Fibroblast of peridontal ligament (primary cell): Measurements from ENCODE around the gene FAM72B.
A peak's percentile ranks its signal among the peaks of the same experiment; 100 is the strongest.
"Not testable (repeated sequence)": the region's sequence is repeated elsewhere in the genome, so short reads cannot be mapped to it uniquely, and the experiment has no call there.

Source experiments
- DNase-seq: peaks from one replicate; pipeline ENCODE4 v3.0.0-alpha.2; 2010; ENCODE audit errors: extremely low read depth

FAM72B gene

GRCh38 chr1:121184290-121185127 is at the start of gene FAM72B, which contains the start of gene SRGAP2C:
Gene FAM72B, minus strand, starts transcription at chr1:121184340. Its CDS starts 851 bp downstream, at chr1:121183489.
Gene SRGAP2C, plus strand, starts transcription at chr1:121184975. Its CDS starts 2,472 bp downstream, at chr1:121187447.
- DNase-seq, result peak; percentile 99

- DNase-seq, result not testable (repeated sequence)
Measured at GRCh38 chr1:121232445-121233125, 48.4 kb upstream of the FAM72B start.

GRCh38 chr1:121230636-121231035 is 46.5 kb upstream of the FAM72B start:
- not testable (repeated sequence) for DNase-seq

- not testable (repeated sequence) for DNase-seq
Measured at GRCh38 chr1:121227544-121228330, 43.6 kb upstream of the FAM72B start.

- not testable (repeated sequence) for DNase-seq
Measured at GRCh38 chr1:121226925-121227324, 42.8 kb upstream of the FAM72B start.

- not testable (repeated sequence) for DNase-seq
Measured at GRCh38 chr1:121226295-121226904, 42.3 kb upstream of the FAM72B start.

- not testable (repeated sequence) for DNase-seq
Measured at GRCh38 chr1:121224714-121225113, 40.6 kb upstream of the FAM72B start.

- DNase-seq, result not testable (repeated sequence)
Measured at GRCh38 chr1:121221770-121222169, 37.6 kb upstream of the FAM72B start.

- DNase-seq, result not testable (repeated sequence)
Measured at GRCh38 chr1:121216676-121217075, 32.5 kb upstream of the FAM72B start.

GRCh38 chr1:121215699-121216417 is 31.7 kb upstream of the FAM72B start:
- DNase-seq, result not testable (repeated sequence)

- not testable (repeated sequence) for DNase-seq
Measured at GRCh38 chr1:121214544-121215156, 30.5 kb upstream of the FAM72B start.

GRCh38 chr1:121213491-121213890 is 29.4 kb upstream of the FAM72B start:
- DNase-seq, result not testable (repeated sequence)

GRCh38 chr1:121210778-121211177 is 26.6 kb upstream of the FAM72B start:
- DNase-seq, result not testable (repeated sequence)

GRCh38 chr1:121208375-121208774 is 24.2 kb upstream of the FAM72B start:
- DNase-seq, result not testable (repeated sequence)

- DNase-seq, result not testable (repeated sequence)
Measured at GRCh38 chr1:121207328-121207727, 23.2 kb upstream of the FAM72B start.

GRCh38 chr1:121205786-121206711 is 21.9 kb upstream of the FAM72B start:
- DNase-seq, result not testable (repeated sequence)

GRCh38 chr1:121202986-121203385 is 18.8 kb upstream of the FAM72B start:
- DNase-seq, result not testable (repeated sequence)

- not testable (repeated sequence) for DNase-seq
Measured at GRCh38 chr1:121200985-121201981, 17.1 kb upstream of the FAM72B start.
